ENCODE data around the gene KPRP. TPM values are rescaled to one million over a fixed set of nuclear protein-coding genes. Genes with fewer than 3 reads are reported as not detected.

KPRP gene
- total RNA-seq, 1 experiment from 2014 or later = not detected

GRCh38 chr1:152756872-152757271 lies 953 bp upstream of the KPRP start:
- peaks cover 16% of the 10 kb centered on the region for H3K4me1 ChIP-seq (replicated peaks)
- no peak for DNase-seq (ENCODE audit: low read depth in 1 of 2, low spot score in 2 of 2)
- no peaks in the 10 kb centered on the region for H3K9me3 ChIP-seq (replicated peaks)
- no peak overlapping the region for H3K27ac ChIP-seq
- H3K4me3 ChIP-seq = no peak overlapping the region
- no peaks in the 10 kb centered on the region for H3K36me3 ChIP-seq
- H3K27me3 ChIP-seq (replicated peaks) = no peaks in the 10 kb centered on the region

- Histone ChIP-seq H3K4me1 (replicated peaks) (0 out of 2 replicates have a peak, but pooled peaks cover under 1% of the 10 kb centered on the region), H3K36me3 (no peaks in the 10 kb centered on the region), H3K9me3 (replicated peaks) (no peaks in the 10 kb centered on the region), H3K27me3 (replicated peaks) (no peaks in the 10 kb centered on the region), H3K4me3 (no peak overlapping the region), H3K27ac (no peak overlapping the region)
- no peak for DNase-seq (ENCODE audit: low read depth in 1 of 2, low spot score in 2 of 2)
These were observed 811 bp downstream of the KPRP start for GRCh38 chr1:152758636-152759035.

- H3K4me3 ChIP-seq = no peak overlapping the region
- DNase-seq (ENCODE audit: low read depth in 1 of 2, low spot score in 2 of 2) = no peak
- no peak overlapping the region for H3K27ac ChIP-seq
- H3K27me3 ChIP-seq (replicated peaks) = no peaks in the 10 kb centered on the region
- H3K9me3 ChIP-seq (replicated peaks) = no peaks in the 10 kb centered on the region
- no peaks in the 10 kb centered on the region for H3K36me3 ChIP-seq
- no peaks in the 10 kb centered on the region for H3K4me1 ChIP-seq (replicated peaks)
These were observed 1.8 kb downstream of the KPRP start for GRCh38 chr1:152759453-152760173.

GRCh38 chr1:152760551-152761190 lies 2.8 kb downstream of the KPRP start:
- DNase-seq (ENCODE audit: low read depth in 1 of 2, low spot score in 2 of 2) = no peak
- Histone ChIP-seq H3K9me3 (replicated peaks) (no peaks in the 10 kb centered on the region), H3K36me3 (no peaks in the 10 kb centered on the region), H3K27me3 (replicated peaks) (no peaks in the 10 kb centered on the region), H3K4me3 (no peak overlapping the region), H3K4me1 (replicated peaks) (no peaks in the 10 kb centered on the region), H3K27ac (no peak overlapping the region)

GRCh38 chr1:152761609-152762213 lies 3.9 kb downstream of the KPRP start:
- Histone ChIP-seq H3K4me1 (replicated peaks) (no peaks in the 10 kb centered on the region), H3K27me3 (replicated peaks) (no peaks in the 10 kb centered on the region), H3K27ac (no peak overlapping the region), H3K4me3 (no peak overlapping the region), H3K36me3 (no peaks in the 10 kb centered on the region), H3K9me3 (replicated peaks) (no peaks in the 10 kb centered on the region)
- no peak for DNase-seq (ENCODE audit: low read depth in 1 of 2, low spot score in 2 of 2)

GRCh38 chr1:152768847-152769533 lies 11.2 kb downstream of the KPRP start:
- Histone ChIP-seq H3K27me3 (replicated peaks) (no peaks in the 10 kb centered on the region), H3K9me3 (replicated peaks) (no peaks in the 10 kb centered on the region), H3K4me3 (no peak overlapping the region), H3K27ac (no peak overlapping the region), H3K36me3 (no peaks in the 10 kb centered on the region), H3K4me1 (replicated peaks) (no peaks in the 10 kb centered on the region)
- DNase-seq (ENCODE audit: low read depth in 1 of 2, low spot score in 2 of 2) = no peak

GRCh38 chr1:152770411-152770810 lies 12.6 kb downstream of the KPRP start:
- H3K4me1 ChIP-seq (replicated peaks) = no peaks in the 10 kb centered on the region

GRCh38 chr1:152774875-152775274 lies 17.1 kb downstream of the KPRP start, which contains the start of gene LCE1F:
Gene LCE1F, plus strand, starts transcription at chr1:152775140. Its CDS starts 1,232 bp downstream, at chr1:152776372.
- H3K36me3 ChIP-seq = no peaks in the 10 kb centered on the region
- H3K27ac ChIP-seq = no peak within 1 kb of the TSS
- H3K9me3 ChIP-seq (replicated peaks) = no peaks in the 10 kb centered on the region
- no peaks in the 10 kb centered on the region; the same call in 1 of the 2 replicates for H3K27me3 ChIP-seq (replicated peaks)
- no peaks in the 10 kb centered on the region for H3K4me1 ChIP-seq (replicated peaks)
- DNase-seq (ENCODE audit: low read depth in 1 of 2, low spot score in 2 of 2) = no peak
- no peak within 1 kb of the TSS for H3K4me3 ChIP-seq

More at GRCh38 chr1:152770411-152770810, 12.6 kb downstream of the KPRP start:
- H3K36me3 ChIP-seq = no peaks in the 10 kb centered on the region
- H3K4me3 ChIP-seq = no peak overlapping the region
- no peaks in the 10 kb centered on the region for H3K27me3 ChIP-seq (replicated peaks)
- no peak for DNase-seq (ENCODE audit: low read depth in 1 of 2, low spot score in 2 of 2)
- no peak overlapping the region for H3K27ac ChIP-seq
- H3K9me3 ChIP-seq (replicated peaks) = no peaks in the 10 kb centered on the region

- no peaks in the 10 kb centered on the region for H3K36me3 ChIP-seq
- H3K27ac ChIP-seq = no peak overlapping the region
- DNase-seq (ENCODE audit: low read depth in 1 of 2, low spot score in 2 of 2) = no peak
- H3K4me1 ChIP-seq (replicated peaks) = no peaks in the 10 kb centered on the region
- no peak overlapping the region for H3K4me3 ChIP-seq
- H3K27me3 ChIP-seq (replicated peaks) = no peaks in the 10 kb centered on the region; the same call in 1 of the 2 replicates
- no peaks in the 10 kb centered on the region for H3K9me3 ChIP-seq (replicated peaks)
These were observed 18.5 kb downstream of the KPRP start for GRCh38 chr1:152776361-152776760.

GRCh38 chr1:152777510-152778137 lies 19.8 kb downstream of the KPRP start:
- no peaks in the 10 kb centered on the region; the same call in 1 of the 2 replicates for H3K27me3 ChIP-seq (replicated peaks)
- peak in 1 of 2 experiments; percentile 30 for DNase-seq (ENCODE audit: low read depth in 1 of 2, low spot score in 2 of 2)
- H3K27ac ChIP-seq = no peak overlapping the region
- no peaks in the 10 kb centered on the region for H3K4me1 ChIP-seq (replicated peaks)
- no peak overlapping the region for H3K4me3 ChIP-seq
- H3K9me3 ChIP-seq (replicated peaks) = no peaks in the 10 kb centered on the region
- no peaks in the 10 kb centered on the region for H3K36me3 ChIP-seq

GRCh38 chr1:152783095-152783494 lies 25.3 kb downstream of the KPRP start:
- no peaks in the 10 kb centered on the region for H3K9me3 ChIP-seq (replicated peaks)
- no peak for DNase-seq (ENCODE audit: low read depth in 1 of 2, low spot score in 2 of 2)
- no peaks in the 10 kb centered on the region for H3K4me1 ChIP-seq (replicated peaks)
- H3K27me3 ChIP-seq (replicated peaks) = no peaks in the 10 kb centered on the region
- no peaks in the 10 kb centered on the region for H3K36me3 ChIP-seq
- no peak overlapping the region for H3K4me3 ChIP-seq
- no peak overlapping the region for H3K27ac ChIP-seq

GRCh38 chr1:152786077-152786476 lies 28.3 kb downstream of the KPRP start, which contains the start of gene LCE1E:
Gene LCE1E, plus strand, starts transcription at chr1:152786257. Its CDS starts 1,043 bp downstream, at chr1:152787300.
- Histone ChIP-seq H3K4me1 (replicated peaks) (no peaks in the 10 kb centered on the region), H3K27ac (no peak within 1 kb of the TSS), H3K9me3 (replicated peaks) (no peaks in the 10 kb centered on the region), H3K36me3 (no peaks in the 10 kb centered on the region), H3K4me3 (no peak within 1 kb of the TSS), H3K27me3 (replicated peaks) (peaks cover 2% of the 10 kb centered on the region; the same call in 1 of the 2 replicates)
- no peak for DNase-seq (ENCODE audit: low read depth in 1 of 2, low spot score in 2 of 2)

- Histone ChIP-seq H3K36me3 (no peaks in the 10 kb centered on the region), H3K4me1 (replicated peaks) (no peaks in the 10 kb centered on the region), H3K9me3 (replicated peaks) (no peaks in the 10 kb centered on the region), H3K27ac (no peak overlapping the region), H3K27me3 (replicated peaks) (peaks cover 5% of the 10 kb centered on the region; the same call in 1 of the 2 replicates), H3K4me3 (no peak overlapping the region)
- DNase-seq (ENCODE audit: low read depth in 1 of 2, low spot score in 2 of 2) = no peak
These were observed 37.9 kb downstream of the KPRP start for GRCh38 chr1:152795686-152796085.

All from SJSA1 (cell line).